SK-N-SH (cell line): Measurements from ENCODE around the gene CHGA. TPM values are rescaled to one million over a fixed set of nuclear protein-coding genes. Genes with fewer than 3 reads are reported as not detected.

Source experiments
- CTCF ChIA-PET: fragments of 300-600, 350-600 bp; formaldehyde crosslinking; extraction: SDS; loops from one replicate; lab custom pipeline; 2021; lab: Yijun Ruan, JAX
- POLR2A ChIA-PET: fragments of 350-600 bp; sonication (Branson Sonifier 250); formaldehyde crosslinking; extraction: SDS; loops from one replicate; lab custom pipeline; 2020; ENCODE audit warnings: antibody characterized with exemption, inconsistent platforms; lab: Yijun Ruan, JAX
- DNase-seq: peaks from one replicate; pipeline ENCODE4 v3.0.0; 2012
- H2AFZ ChIP-seq: fragments of 200-600 bp; sonication (generic); 2 replicates; pipeline ENCODE4 v1.8.1; 2016; ENCODE audit warnings: antibody characterized with exemption, mild to moderate bottlenecking, low read depth
- H3F3A ChIP-seq: fragments of 200-600 bp; sonication (generic); replicated peaks from 2 replicates; pipeline ENCODE3; 2016; ENCODE audit warnings: antibody characterized with exemption, mild to moderate bottlenecking; ENCODE audit not compliant: insufficient read depth
- H3K27ac ChIP-seq, 2 experiments: fragments of 200-500 bp in 1 of 2; fragments of 200-600 bp in 1 of 2; sonication (Bioruptor generic) in 1 of 2; sonication (generic), shearing (Covaris generic) in 1 of 2; 2 replicates each; pipeline versions ENCODE4 v1.5.1 to v1.6.1; 2014 to 2016; ENCODE audit warnings: low read depth in 2 of 2, inconsistent platforms in 1 of 2, low read length in 1 of 2, mild to moderate bottlenecking in 1 of 2, mixed read lengths in 1 of 2
- H3K27me3 ChIP-seq: fragments of 200-600 bp; sonication (generic), shearing (Covaris generic); 2 replicates; pipeline ENCODE4 v1.6.1; 2016; ENCODE audit warnings: mixed run types; ENCODE audit not compliant: insufficient read depth
- H3K36me3 ChIP-seq, 2 experiments: fragments of 200-500 bp in 1 of 2; fragments of 200-600 bp in 1 of 2; sonication (Bioruptor generic) in 1 of 2; sonication (generic) in 1 of 2; replicated peaks in 1 of 2; 2 replicates each; pipeline versions ENCODE3 to v1.5.1; 2014 to 2016; ENCODE audit warnings: low read length in 1 of 2, mild to moderate bottlenecking in 1 of 2; ENCODE audit not compliant: insufficient read depth in 2 of 2, control insufficient read depth in 1 of 2
- H3K4me1 ChIP-seq, 2 experiments: fragments of 200-500 bp in 1 of 2; fragments of 200-600 bp in 1 of 2; sonication (Bioruptor generic) in 1 of 2; sonication (generic), shearing (Covaris generic) in 1 of 2; 2 replicates each; pipeline versions ENCODE4 v1.5.1 to v1.6.1; 2014 to 2016; ENCODE audit warnings: low read depth in 1 of 2, low read length in 1 of 2, mixed run types in 1 of 2; ENCODE audit not compliant: insufficient read depth in 2 of 2, control insufficient read depth in 1 of 2
- H3K4me2 ChIP-seq: fragments of 200-600 bp; sonication (generic), shearing (Covaris generic); 2 replicates; pipeline ENCODE4 v1.6.1; 2017; ENCODE audit warnings: mixed run types
- H3K4me3 ChIP-seq, 2 experiments: fragments of 200-500 bp in 1 of 2; fragments of 200-600 bp in 1 of 2; sonication (Bioruptor generic) in 1 of 2; sonication (generic), shearing (Covaris generic) in 1 of 2; 2 replicates each; pipeline versions ENCODE4 v1.5.1 to v1.8.1; 2014 to 2016; ENCODE audit warnings: low read depth in 2 of 2, inconsistent platforms in 1 of 2, low read length in 1 of 2, mild to moderate bottlenecking in 1 of 2, mixed read lengths in 1 of 2, moderate library complexity in 1 of 2
- H3K79me2 ChIP-seq: fragments of 200-600 bp; sonication (generic); 2 replicates; pipeline ENCODE4 v1.8.1; 2017; ENCODE audit warnings: mild to moderate bottlenecking; ENCODE audit not compliant: insufficient read depth
- H3K9ac ChIP-seq: fragments of 200-600 bp; sonication (generic); 2 replicates; pipeline ENCODE4 v1.6.1; 2017; ENCODE audit warnings: mixed run types
- H3K9me2 ChIP-seq: fragments of 200-600 bp; sonication (generic); 2 replicates; pipeline ENCODE4 v1.6.1; 2017; ENCODE audit warnings: mixed run types
- H3K9me3 ChIP-seq: fragments of 200-600 bp; sonication (generic); 2 replicates; pipeline ENCODE4 v1.6.1; 2017; ENCODE audit warnings: mixed run types, mild to moderate bottlenecking, moderate library complexity
- H4K20me1 ChIP-seq: fragments of 200-600 bp; sonication (generic); 2 replicates; pipeline ENCODE4 v1.6.1; 2017; ENCODE audit warnings: mild to moderate bottlenecking, mixed run types; ENCODE audit not compliant: insufficient read depth
- ELF1 ChIP-seq: IDR thresholded peaks from 2 replicates; pipeline ENCODE4 v1.4.0; 2012
- EP300 ChIP-seq, 2 experiments: IDR thresholded peaks; 2 replicates each; pipeline versions ENCODE4 v1.4.0 to v1.6.1; 2012; ENCODE audit warnings: borderline replicate concordance in 1 of 2, low read depth in 1 of 2, low read length in 1 of 2
- EZH2phosphoT487 ChIP-seq: fragments of 200-600 bp; sonication (generic); IDR thresholded peaks from 2 replicates; pipeline ENCODE4 v1.6.1; 2017; ENCODE audit warnings: low read depth, mixed run types, mild to moderate bottlenecking, antibody characterized with exemption, moderate library complexity, borderline replicate concordance
- FOSL2 ChIP-seq: IDR thresholded peaks from 2 replicates; pipeline ENCODE4 v1.4.0; 2012; ENCODE audit warnings: low read depth, mild to moderate bottlenecking, moderate library complexity, borderline replicate concordance
- FOXM1 ChIP-seq: IDR thresholded peaks from 2 replicates; pipeline ENCODE4 v1.4.0; 2012; ENCODE audit warnings: low read depth, mild to moderate bottlenecking
- GATA2 ChIP-seq: sonication (generic); formaldehyde crosslinking; IDR thresholded peaks from 2 replicates; pipeline ENCODE4 v1.5.0; 2020; ENCODE audit warnings: mild to moderate bottlenecking, missing genetic modification reagents
- MXI1 ChIP-seq: IDR thresholded peaks from 2 replicates; pipeline ENCODE4 v1.6.1; 2012; ENCODE audit warnings: mild to moderate bottlenecking, low read depth, low read length, improper control_type of control experiment
- NRF1 ChIP-seq: IDR thresholded peaks from 2 replicates; pipeline ENCODE4 v1.6.1; 2012; ENCODE audit warnings: low read depth, mild to moderate bottlenecking, low read length
- PBX3 ChIP-seq: IDR thresholded peaks from 2 replicates; pipeline ENCODE4; 2012
- POLR2AphosphoS5 ChIP-seq: IDR thresholded peaks from 2 replicates; pipeline ENCODE4 v1.6.1; 2012; ENCODE audit warnings: low read depth, low read length
- RAD21 ChIP-seq: IDR thresholded peaks from 2 replicates; pipeline ENCODE4 v1.6.1; 2012; ENCODE audit warnings: mild to moderate bottlenecking, low read length
- RCOR1 ChIP-seq: fragments of 150-350 bp; IDR thresholded peaks from 2 replicates; pipeline ENCODE4 v1.6.1; 2017; ENCODE audit warnings: antibody characterized with exemption, low read length
- RFX5 ChIP-seq: IDR thresholded peaks from 2 replicates; pipeline ENCODE4 v1.6.1; 2012; ENCODE audit warnings: mild to moderate bottlenecking, improper control_type of control experiment, low read length
- RXRA ChIP-seq: IDR thresholded peaks from 2 replicates; pipeline ENCODE4 v1.4.0; 2012; ENCODE audit warnings: low read depth, mild to moderate bottlenecking, borderline replicate concordance
- SIN3A ChIP-seq: IDR thresholded peaks from 2 replicates; pipeline ENCODE4 v1.6.1; 2012; ENCODE audit warnings: low read depth, mild to moderate bottlenecking, low read length, moderate library complexity, borderline replicate concordance
- SMC3 ChIP-seq: IDR thresholded peaks from 2 replicates; pipeline ENCODE4 v1.6.1; 2012; ENCODE audit warnings: low read depth, low read length, improper control_type of control experiment
- TCF12 ChIP-seq: IDR thresholded peaks from 2 replicates; pipeline ENCODE4 v1.4.0; 2012
- USF2 ChIP-seq: fragments of 150-350 bp; IDR thresholded peaks from 2 replicates; pipeline ENCODE4 v1.6.1; 2017; ENCODE audit warnings: antibody characterized with exemption, low read length, low read depth, borderline replicate concordance
- WGBS: methylation state at CpG from one replicate; pipeline ENCODE4 v1.1.6; 2017; ENCODE audit warnings: low lambda C conversion rate; 5-methylcytosine and 5-hydroxymethylcytosine counted together
- polyA plus RNA-seq, 3 experiments: library from polyadenylated mRNA; depleted of rRNA; stranded (reverse); fragments of >200 nt; gene quantifications; 2 replicates each; pipeline ENCODE4 v1.2.3, GENCODE V29; 2012
- TF ChIP-seq, protein P1 (sequence below): IDR thresholded peaks from 2 replicates; pipeline ENCODE4 v1.4.0; 2012; ENCODE audit warnings: low read depth
- TF ChIP-seq, protein P2 (sequence below): IDR thresholded peaks from 2 replicates; pipeline ENCODE4 v1.4.0; 2012; ENCODE audit warnings: low read depth, borderline replicate concordance
- TF ChIP-seq, protein P3 (sequence below): fragments of 150-350 bp; IDR thresholded peaks from 2 replicates; pipeline ENCODE4 v1.6.1; 2016; ENCODE audit warnings: mild to moderate bottlenecking, low read depth, low read length
- TF ChIP-seq, protein P4 (sequence below): IDR thresholded peaks from 2 replicates; pipeline ENCODE4 v1.4.0; 2012; ENCODE audit warnings: low read depth, borderline replicate concordance

The CHGA gene
- polyA plus RNA-seq, 1 of the 3 experiments (the other 2 are of a cell fraction) = 5.6 TPM

DNA sequence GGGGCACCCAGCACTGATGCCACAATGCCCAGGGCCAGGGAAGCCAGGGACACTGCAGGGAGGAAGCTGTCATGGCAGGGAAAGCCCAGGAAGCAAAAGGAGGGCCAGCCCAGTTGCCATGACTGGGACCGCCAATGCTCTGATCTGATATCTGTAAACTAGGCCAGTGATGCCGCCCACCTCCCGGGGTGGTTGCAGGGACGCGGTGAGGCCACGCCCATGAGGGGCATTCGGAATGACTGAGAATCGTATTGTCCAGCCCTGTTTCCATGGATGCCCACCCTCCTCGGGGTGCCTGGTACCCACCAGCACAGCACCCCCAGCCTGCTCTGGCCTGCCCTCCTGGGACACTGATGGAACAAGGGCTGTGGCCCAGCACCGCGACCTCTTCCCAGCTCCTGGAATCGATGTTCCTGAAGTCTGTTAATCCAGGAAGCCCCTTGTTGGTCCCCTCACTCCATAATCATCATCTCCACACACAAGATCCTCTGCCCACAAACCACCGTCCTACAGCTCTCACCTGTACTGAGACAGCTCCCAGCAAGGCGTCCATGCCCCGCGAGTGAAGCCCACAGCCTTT, 48.7 kb downstream of the CHGA start (continued):
- TF ChIP-seq EZH2phosphoT487 = no peak
- no peak for TF ChIP-seq USF2
- no peak for TF ChIP-seq TCF12
- TF ChIP-seq NRF1 = no peak
- TF ChIP-seq SIN3A = no peak

DNA sequence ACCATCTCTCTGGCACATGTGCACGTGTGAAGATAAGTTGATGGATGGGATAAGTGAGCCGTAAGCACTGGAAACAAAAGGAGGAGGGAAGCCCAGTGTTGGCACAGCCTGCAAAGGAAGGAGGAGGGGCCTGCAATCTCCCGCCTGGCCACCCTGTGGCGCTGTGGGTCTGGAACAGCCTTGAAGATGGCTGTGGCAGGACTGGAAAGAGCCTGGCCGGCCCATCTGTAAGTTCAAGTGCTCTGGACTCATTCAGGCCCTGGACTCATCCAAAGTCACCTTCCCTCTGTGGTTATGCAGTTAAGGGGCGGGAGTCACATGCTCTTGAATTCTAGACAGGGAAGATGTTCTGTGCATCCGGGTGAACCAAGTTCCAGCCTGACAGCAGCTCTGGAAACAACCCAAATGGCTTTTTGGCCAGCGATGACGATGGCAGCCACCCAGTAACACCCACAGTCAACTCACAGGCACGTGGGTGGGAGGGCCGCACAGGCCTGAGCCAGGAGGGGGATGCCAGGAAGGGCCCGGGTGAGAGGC, 50.4 kb downstream of the CHGA start:
- H3K27ac ChIP-seq = peak overlapping the region in 1 of 2 experiments; percentile 83; a peak in 1 of 4 replicates
- 60% methylated on average over 6 of the region's 12 CpGs for WGBS
- H3K4me1 ChIP-seq = peaks cover 0 to 45% of the 10 kb centered on the region in 2 experiments; a peak in 1 of 4 replicates
- H3K9ac ChIP-seq = no peak overlapping the region
- CTCF ChIA-PET = interaction anchor here (0.6 to 3.1 kb wide), 12 partner anchors 10 to 166 kb away, joined by 3 to 13 read pairs (median 5); no protein-coding TSS in a partner anchor
- no peak overlapping the region for H2AFZ ChIP-seq
- no peaks in the 10 kb centered on the region for H3F3A ChIP-seq
- no peaks in the 10 kb centered on the region for H4K20me1 ChIP-seq
- H3K79me2 ChIP-seq = no peaks in the 10 kb centered on the region
- no peak overlapping the region; a peak in 1 of 4 replicates for H3K4me3 ChIP-seq
- no peaks in the 10 kb centered on the region for H3K36me3 ChIP-seq
- H3K9me2 ChIP-seq = no peaks in the 10 kb centered on the region
- POLR2A ChIA-PET = no interaction called here
- no peak overlapping the region for H3K4me2 ChIP-seq
- H3K27me3 ChIP-seq = no peaks in the 10 kb centered on the region
- peak; percentile 74 for DNase-seq
- no peaks in the 10 kb centered on the region for H3K9me3 ChIP-seq
- TF ChIP-seq, protein P1, sequence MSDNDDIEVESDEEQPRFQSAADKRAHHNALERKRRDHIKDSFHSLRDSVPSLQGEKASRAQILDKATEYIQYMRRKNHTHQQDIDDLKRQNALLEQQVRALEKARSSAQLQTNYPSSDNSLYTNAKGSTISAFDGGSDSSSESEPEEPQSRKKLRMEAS = no peak
- no peak for TF ChIP-seq FOSL2
- TF ChIP-seq, protein P2, sequence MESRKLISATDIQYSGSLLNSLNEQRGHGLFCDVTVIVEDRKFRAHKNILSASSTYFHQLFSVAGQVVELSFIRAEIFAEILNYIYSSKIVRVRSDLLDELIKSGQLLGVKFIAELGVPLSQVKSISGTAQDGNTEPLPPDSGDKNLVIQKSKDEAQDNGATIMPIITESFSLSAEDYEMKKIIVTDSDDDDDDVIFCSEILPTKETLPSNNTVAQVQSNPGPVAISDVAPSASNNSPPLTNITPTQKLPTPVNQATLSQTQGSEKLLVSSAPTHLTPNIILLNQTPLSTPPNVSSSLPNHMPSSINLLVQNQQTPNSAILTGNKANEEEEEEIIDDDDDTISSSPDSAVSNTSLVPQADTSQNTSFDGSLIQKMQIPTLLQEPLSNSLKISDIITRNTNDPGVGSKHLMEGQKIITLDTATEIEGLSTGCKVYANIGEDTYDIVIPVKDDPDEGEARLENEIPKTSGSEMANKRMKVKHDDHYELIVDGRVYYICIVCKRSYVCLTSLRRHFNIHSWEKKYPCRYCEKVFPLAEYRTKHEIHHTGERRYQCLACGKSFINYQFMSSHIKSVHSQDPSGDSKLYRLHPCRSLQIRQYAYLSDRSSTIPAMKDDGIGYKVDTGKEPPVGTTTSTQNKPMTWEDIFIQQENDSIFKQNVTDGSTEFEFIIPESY = no peak
- no peak for TF ChIP-seq GATA2 (CRISPR knock-in tag)
- TF ChIP-seq RCOR1 = no peak
- TF ChIP-seq RXRA = no peak
- TF ChIP-seq EP300 (IDR thresholded peaks at IDR 0.05; ENCODE audit: borderline replicate concordance in 1 of 2, low read depth in 1 of 2, low read length in 1 of 2) = no peak
- TF ChIP-seq ELF1 = no peak
- no peak for TF ChIP-seq FOXM1
- TF ChIP-seq PBX3 = no peak
- TF ChIP-seq RAD21 = peak; percentile 76
- TF ChIP-seq, protein P3, sequence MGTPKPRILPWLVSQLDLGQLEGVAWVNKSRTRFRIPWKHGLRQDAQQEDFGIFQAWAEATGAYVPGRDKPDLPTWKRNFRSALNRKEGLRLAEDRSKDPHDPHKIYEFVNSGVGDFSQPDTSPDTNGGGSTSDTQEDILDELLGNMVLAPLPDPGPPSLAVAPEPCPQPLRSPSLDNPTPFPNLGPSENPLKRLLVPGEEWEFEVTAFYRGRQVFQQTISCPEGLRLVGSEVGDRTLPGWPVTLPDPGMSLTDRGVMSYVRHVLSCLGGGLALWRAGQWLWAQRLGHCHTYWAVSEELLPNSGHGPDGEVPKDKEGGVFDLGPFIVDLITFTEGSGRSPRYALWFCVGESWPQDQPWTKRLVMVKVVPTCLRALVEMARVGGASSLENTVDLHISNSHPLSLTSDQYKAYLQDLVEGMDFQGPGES = no peak
- TF ChIP-seq NRF1 = no peak
- no peak for TF ChIP-seq RFX5
- no peak for TF ChIP-seq USF2
- TF ChIP-seq EZH2phosphoT487 = no peak
- TF ChIP-seq, protein P4, sequence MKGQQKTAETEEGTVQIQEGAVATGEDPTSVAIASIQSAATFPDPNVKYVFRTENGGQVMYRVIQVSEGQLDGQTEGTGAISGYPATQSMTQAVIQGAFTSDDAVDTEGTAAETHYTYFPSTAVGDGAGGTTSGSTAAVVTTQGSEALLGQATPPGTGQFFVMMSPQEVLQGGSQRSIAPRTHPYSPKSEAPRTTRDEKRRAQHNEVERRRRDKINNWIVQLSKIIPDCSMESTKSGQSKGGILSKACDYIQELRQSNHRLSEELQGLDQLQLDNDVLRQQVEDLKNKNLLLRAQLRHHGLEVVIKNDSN = no peak
- no peak for TF ChIP-seq POLR2AphosphoS5
- TF ChIP-seq MXI1 = 0 out of 2 replicates have a peak, but pooled peaks have one; percentile 51
- peak; percentile 46; the same call in 1 of the 2 replicates for TF ChIP-seq SMC3
- TF ChIP-seq SIN3A = no peak
